Right atrium auricular region (tissue), 2 donors: ENCODE results near the gene ZNF3. TPM values are rescaled to one million over a fixed set of nuclear protein-coding genes. Genes with fewer than 3 reads are reported as not detected.

Experiments used
- DNase-seq: peaks from one replicate; pipeline ENCODE4 v3.0.0-alpha.2; 2019; ENCODE audit warnings: low spot score
- H3K27ac ChIP-seq, 2 donors: fragments of 200-600 bp; sonication (generic); 1 replicate in 1 of 2; 2 replicates in 1 of 2; pipeline ENCODE4 v1.5.1; 2016 to 2019
- H3K27me3 ChIP-seq, 2 donors: fragments of 200-600 bp; sonication (generic); one replicate each; pipeline versions ENCODE4 v1.5.1 to v1.6.0; 2017 to 2019
- H3K36me3 ChIP-seq: fragments of 200-600 bp; sonication (generic); one replicate; pipeline ENCODE4 v1.5.1; 2016
- H3K4me1 ChIP-seq, 2 donors: fragments of 200-600 bp; sonication (generic); one replicate each; pipeline versions ENCODE4 v1.5.1 to v1.6.0; 2017 to 2019
- H3K4me3 ChIP-seq, 2 donors: fragments of 200-600 bp; sonication (generic); 1 replicate in 1 of 2; 2 replicates in 1 of 2; pipeline ENCODE4 v1.5.1; 2017 to 2019; ENCODE audit warnings: mild to moderate bottlenecking in 1 of 2, moderate library complexity in 1 of 2
- H3K9me3 ChIP-seq, 2 donors: fragments of 200-600 bp; sonication (generic); one replicate each; pipeline ENCODE4 v1.5.1; 2019
- total RNA-seq, 2 donors: library from RNA; depleted of rRNA; stranded (reverse); fragments of >200 nt; gene quantifications; one replicate each; pipeline ENCODE4 v1.1.0, GENCODE V29; 2016
- TF ChIP-seq, protein P1 (sequence below), 2 donors: fragments of 200-600 bp; sonication (generic); IDR thresholded peaks; one replicate each; pipeline ENCODE4 v1.5.1; 2019; ENCODE audit warnings: antibody characterized with exemption in 2 of 2

The ZNF3 gene
- total RNA-seq, 2 donors from 2014 or later = 11.8 to 16.1 TPM

DNA sequence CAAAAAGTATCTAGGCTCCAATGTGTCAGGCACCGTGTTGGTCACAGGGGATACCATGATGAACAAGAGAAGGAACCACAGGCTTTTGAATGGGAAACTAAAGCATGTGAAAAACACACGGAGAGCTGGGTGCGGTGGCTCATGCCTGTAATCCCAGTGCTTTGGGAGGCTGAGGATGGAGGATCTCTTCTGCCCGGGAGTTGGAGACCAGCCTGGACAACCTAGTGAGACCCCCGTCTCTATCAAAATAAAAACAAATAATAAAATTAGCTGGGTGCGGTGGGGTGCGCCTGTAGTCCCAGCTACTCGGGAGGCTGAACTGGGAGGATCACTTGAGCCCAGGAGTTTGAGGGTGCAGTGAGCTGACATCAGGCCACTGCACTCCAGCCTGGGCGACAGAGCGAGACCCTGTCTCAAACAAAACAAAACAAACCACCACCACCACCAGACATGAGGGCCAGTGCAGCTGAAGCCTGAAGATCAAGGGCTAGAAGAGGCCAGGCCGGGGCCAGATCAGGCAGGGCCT lies 6.6 kb upstream of the ZNF3 start:
- peaks cover 30% of the 10 kb centered on the region for H3K36me3 ChIP-seq
- peak overlapping the region; percentile 83 to 94 for H3K4me3 ChIP-seq
- H3K9me3 ChIP-seq = no peaks in the 10 kb centered on the region
- no peaks in the 10 kb centered on the region for H3K27me3 ChIP-seq
- H3K27ac ChIP-seq = peak overlapping the region; percentile 85 to 90
- TF ChIP-seq, protein P1, sequence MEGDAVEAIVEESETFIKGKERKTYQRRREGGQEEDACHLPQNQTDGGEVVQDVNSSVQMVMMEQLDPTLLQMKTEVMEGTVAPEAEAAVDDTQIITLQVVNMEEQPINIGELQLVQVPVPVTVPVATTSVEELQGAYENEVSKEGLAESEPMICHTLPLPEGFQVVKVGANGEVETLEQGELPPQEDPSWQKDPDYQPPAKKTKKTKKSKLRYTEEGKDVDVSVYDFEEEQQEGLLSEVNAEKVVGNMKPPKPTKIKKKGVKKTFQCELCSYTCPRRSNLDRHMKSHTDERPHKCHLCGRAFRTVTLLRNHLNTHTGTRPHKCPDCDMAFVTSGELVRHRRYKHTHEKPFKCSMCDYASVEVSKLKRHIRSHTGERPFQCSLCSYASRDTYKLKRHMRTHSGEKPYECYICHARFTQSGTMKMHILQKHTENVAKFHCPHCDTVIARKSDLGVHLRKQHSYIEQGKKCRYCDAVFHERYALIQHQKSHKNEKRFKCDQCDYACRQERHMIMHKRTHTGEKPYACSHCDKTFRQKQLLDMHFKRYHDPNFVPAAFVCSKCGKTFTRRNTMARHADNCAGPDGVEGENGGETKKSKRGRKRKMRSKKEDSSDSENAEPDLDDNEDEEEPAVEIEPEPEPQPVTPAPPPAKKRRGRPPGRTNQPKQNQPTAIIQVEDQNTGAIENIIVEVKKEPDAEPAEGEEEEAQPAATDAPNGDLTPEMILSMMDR (IDR thresholded peaks at IDR 0.05) = no peak
- H3K4me1 ChIP-seq = peaks cover 0 to 17% of the 10 kb centered on the region in 2 donors
- DNase-seq = no peak

DNA sequence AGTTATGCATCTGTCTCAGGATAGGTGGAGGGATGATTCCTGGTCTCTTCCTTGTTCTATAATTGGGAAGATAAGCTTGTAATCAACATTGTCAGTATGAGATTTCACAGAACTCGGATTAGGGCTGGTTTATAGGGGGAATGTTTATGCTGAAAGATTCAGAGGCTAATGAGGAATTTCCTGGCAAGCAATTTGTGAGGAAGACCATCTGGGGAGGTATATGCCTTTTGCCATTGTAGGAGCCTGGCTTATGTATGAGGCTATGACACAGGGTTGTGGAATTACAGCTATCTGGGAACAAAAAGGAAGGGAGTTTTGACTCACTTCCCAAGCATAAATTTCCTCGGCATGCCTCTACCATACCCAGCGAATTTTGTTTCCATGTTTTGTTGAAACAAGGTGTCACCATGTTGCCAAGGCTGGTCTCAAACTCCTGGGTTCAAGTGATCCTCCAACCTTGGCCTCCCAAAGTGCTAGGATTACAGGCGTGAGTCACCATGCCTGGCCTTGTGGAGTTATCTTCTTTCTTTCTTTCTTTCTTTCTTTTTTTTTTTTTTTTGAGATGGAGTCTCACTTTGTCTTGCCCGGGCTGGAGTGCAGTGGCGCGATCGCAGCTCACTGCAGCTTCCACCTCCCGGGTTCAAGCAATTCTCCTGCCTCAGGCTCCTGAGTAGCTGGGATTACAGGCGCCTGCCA lies 5.7 kb upstream of the ZNF3 start:
- peaks cover 20% of the 10 kb centered on the region for H3K36me3 ChIP-seq
- H3K27ac ChIP-seq = no peak overlapping the region
- no peak overlapping the region for H3K4me3 ChIP-seq
- TF ChIP-seq, protein P1 (IDR thresholded peaks at IDR 0.05) = no peak
- H3K27me3 ChIP-seq = no peaks in the 10 kb centered on the region
- DNase-seq = no peak
- no peaks in the 10 kb centered on the region for H3K9me3 ChIP-seq
- H3K4me1 ChIP-seq = peaks cover 0 to 23% of the 10 kb centered on the region in 2 donors

DNA sequence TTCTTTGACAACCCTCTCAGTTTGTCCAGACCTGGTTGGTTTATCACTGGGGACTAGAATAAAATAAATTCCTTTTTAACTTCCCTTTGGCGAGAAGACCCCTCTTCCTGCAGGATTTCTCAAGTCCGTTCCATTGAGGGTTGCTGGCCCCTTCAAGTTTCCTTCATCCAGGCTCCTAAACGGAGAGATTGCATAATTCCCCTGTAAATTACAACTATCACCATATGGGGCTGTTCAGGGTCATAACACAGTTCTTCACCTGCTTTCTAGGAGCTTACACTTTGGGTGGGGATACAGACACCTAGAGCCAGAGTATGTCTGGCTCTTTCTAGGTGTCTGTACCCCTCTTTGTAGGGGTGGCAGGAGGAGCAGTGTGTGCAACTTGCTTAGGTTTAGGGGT lies 4.0 kb upstream of the ZNF3 start:
- TF ChIP-seq, protein P1 (IDR thresholded peaks at IDR 0.05) = no peak
- Histone ChIP-seq H3K36me3 (peaks cover 4% of the 10 kb centered on the region), H3K4me1 (peaks cover 0 to 32% of the 10 kb centered on the region in 2 donors), H3K9me3 (no peaks in the 10 kb centered on the region), H3K27me3 (no peaks in the 10 kb centered on the region), H3K4me3 (no peak overlapping the region), H3K27ac (no peak overlapping the region)
- no peak for DNase-seq

DNA sequence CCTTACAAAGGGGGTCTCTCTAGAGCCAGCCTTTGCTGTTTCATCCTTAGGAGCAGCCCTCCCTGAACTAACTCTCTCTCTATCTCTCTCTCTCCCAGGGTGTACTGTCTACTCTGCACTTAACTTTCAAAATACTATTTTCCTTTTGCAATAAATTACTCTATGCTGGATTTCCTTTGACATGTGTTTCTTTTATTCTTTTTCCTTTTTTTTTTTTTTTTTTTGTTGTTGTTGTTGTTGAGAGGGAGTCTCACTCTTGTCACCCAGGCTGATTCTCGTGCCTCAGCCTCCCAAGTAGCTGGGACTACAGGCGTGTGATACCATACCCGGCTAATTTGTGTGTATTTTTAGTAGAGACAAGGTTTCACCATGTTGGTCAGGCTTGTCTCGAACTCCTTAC lies 1.5 kb upstream of the ZNF3 start:
- Histone ChIP-seq H3K27ac (peak overlapping the region; percentile 81 to 82), H3K4me1 (peaks cover 0 to 31% of the 10 kb centered on the region in 2 donors), H3K36me3 (peaks cover 14% of the 10 kb centered on the region), H3K9me3 (no peaks in the 10 kb centered on the region), H3K4me3 (no peak overlapping the region), H3K27me3 (no peaks in the 10 kb centered on the region)
- TF ChIP-seq, protein P1 (IDR thresholded peaks at IDR 0.05) = no peak
- no peak for DNase-seq

DNA sequence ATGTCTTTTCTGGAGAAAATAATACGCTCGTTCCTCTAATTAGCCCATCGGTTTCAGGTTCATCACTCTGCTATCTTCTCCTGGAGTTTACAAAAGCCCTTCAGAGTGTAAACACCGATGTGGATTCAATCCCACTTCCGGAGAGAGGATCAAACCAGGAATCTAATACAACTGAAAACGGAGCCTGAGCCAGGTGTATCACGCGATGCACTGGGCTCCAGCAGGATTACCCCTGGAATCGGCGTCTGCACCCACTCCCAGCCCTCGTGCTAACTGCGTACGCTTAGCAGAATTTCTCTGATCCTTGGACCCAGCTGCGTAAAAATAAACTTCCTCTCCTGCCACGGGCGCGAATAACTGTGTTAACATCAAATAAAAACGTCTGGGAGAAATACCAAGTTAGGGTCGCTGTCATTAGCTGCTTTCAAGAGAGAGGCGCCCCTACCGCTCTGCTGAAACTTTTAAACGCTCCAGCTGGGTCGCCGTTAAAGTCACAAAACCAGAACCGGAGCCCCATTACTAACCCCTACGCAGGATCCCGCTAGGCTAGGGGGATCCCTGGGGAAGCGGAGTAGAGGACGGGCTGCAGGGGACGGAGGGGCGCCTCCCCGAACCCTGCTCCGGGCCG lies 502 bp downstream of the ZNF3 start:
- Histone ChIP-seq H3K36me3 (peaks cover 30% of the 10 kb centered on the region), H3K27me3 (no peaks in the 10 kb centered on the region), H3K27ac (peak overlapping the region; percentile 81 to 82), H3K9me3 (no peaks in the 10 kb centered on the region), H3K4me1 (peaks cover 0 to 30% of the 10 kb centered on the region in 2 donors), H3K4me3 (peak overlapping the region; percentile 81 to 100)
- DNase-seq = no peak
- TF ChIP-seq, protein P1 (IDR thresholded peaks at IDR 0.05) = no peak
